EL (cell line): ENCODE data around the gene ASPM.
"Not testable (repeated sequence)": the region's sequence is repeated elsewhere in the genome, so short reads cannot be mapped to it uniquely, and the experiment has no call there.

Experiments used
- DNase-seq: peaks from one replicate; pipeline ENCODE4 v3.0.0-alpha.2; 2016

ASPM gene

GRCh38 chr1:197141575-197141974 is 4.9 kb downstream of the ASPM start:
- DNase-seq, result no peak

- DNase-seq, result peak; percentile 45
Measured at GRCh38 chr1:197140121-197140520, 6.3 kb downstream of the ASPM start.

DNA sequence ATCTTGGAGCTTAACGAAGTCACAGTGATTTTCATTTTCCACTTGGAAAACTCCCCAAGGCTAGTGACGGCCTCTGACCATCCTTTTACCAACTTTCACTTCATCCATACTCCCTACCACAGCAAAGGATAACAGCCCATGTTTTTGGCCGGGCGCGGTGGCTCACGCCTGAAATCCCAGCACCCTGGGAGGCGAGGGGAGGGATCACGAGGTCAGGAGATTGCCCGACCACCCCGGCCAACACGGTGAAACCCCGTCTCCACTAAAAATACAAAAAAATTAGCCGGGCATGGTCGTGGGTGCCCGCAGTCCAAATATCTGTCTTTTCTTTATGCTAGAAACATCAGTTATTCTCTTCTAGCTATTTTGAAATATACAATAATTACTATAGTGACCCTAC is 7.3 kb downstream of the ASPM start:
- DNase-seq, result no peak

DNA sequence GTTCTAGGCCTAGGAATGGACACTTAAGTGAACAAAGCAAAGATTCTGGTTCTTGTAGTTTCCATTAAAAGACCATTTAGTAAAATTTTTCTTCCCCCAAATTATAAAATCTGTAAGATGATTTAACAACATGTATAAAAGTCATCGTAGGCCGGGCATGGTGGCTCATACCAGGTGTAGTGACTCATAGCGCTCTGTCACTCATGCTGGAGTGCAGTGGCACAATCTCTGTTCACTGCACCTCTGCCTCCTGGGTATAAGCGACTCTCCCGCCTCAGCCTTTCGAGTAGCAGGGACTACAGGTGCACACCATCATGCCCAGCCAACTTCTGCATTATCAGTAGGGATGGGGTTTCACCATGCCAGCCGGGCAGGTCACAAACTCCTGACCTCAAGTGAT is 9.1 kb downstream of the ASPM start:
- DNase-seq, result no peak

- peak; percentile 76 for DNase-seq
Measured at GRCh38 chr1:197130677-197131304, 15.7 kb downstream of the ASPM start.

- DNase-seq, result no peak
Measured at GRCh38 chr1:197129698-197130097, 16.8 kb downstream of the ASPM start.

DNA sequence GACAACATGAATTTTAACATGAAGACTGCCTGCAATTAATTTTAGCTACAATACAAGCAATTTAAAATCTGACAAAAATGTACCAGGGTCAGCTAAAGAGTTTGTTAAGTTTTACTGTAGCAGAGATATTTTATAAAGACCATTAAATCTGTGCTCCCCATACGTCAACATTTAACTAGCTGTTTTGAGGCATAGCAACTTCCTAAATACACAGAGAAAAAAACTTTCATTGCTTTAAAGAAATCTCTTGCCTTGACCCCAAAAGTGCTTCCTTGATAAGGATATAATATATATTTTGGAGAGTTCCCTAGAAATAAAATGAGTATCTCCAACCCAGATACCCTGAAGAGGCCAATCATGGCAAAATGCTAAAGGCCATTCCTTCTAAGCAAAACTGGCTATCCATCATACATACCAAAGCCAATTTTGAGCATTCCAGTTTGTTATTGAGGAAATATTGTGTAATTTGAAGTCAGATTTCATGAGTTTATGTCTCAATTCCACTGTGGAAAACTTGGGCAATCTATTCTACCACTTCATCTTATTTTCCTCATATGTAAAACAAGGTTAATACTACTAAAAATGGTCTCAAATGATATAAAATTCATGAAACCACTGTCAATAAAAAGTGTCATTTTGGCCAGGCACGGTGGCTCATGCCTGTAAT is 19.1 kb downstream of the ASPM start:
- no peak for DNase-seq

DNA sequence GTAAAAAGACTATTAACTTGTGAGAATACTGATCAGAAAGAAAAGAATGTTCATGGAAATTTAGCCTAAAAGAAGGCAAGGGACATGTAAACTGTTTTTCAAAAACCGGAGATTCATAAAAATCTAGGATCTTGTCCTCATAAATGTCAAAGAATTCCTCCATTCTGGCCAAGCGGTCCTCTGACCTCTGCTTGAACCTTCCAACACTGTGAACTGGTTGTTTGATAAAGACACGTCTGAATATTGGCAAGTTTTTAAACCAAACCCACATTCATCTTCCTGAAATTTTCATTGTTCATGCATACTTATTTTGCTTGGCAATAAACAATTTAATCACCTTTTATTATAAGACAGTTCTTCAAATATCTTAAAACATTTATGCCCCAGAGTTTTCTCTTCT is 19.8 kb downstream of the ASPM start:
- no peak for DNase-seq

DNA sequence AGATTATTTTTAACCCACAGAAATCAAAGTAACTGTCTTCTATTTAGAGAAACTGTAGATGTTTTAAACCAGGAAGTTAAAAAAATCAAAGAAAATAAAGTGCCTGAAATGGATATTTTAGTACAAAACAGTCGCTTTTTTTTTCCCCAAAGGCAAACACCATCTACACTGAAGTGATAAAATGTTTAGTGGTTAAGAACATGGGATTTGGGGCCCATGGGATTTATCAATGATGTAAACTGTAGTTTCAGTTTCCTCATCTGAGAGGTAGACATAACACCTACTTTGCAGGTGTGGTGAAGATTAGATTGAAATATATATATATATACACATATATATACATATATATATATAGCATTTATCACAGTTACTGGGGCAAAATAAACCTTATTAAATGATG is 22.1 kb downstream of the ASPM start:
- no peak for DNase-seq

DNA sequence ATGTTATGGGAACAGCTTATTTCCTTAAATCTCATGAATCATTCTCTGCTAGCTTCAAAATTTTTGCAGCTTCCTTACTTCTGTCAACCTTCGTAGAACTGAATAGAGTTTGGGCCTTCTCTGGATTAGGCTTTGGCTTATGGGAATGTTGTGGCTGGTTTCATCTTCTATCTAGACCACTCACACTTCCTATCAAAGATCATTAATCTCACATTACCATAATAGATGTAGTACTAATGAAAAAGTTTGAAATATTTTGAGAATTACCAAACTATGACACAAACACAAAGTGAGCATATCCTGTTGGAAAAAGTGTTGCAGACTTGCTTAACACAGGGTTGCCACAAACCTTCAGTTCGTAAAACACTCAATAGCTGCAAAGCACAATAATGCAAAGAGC is 30.3 kb downstream of the ASPM start:
- DNase-seq, result no peak

DNA sequence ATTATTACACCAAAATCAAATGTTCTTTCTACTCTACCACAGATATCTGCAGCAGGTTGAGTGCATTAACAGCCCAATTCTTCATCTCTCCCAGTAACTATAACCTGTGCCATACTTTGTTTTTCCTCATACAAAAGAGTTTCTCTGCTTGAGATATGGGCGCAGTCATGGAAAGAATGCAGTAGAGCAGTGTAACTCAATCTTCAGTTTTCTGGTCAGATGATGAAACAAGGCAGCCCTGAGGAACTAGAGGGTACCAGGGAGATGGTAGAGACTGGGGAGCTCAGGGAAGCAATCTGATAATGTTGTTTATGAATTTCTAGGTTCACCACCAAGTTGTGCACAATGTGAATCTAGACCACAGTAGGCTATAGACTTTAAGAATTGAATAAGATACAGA is 39.6 kb downstream of the ASPM start:
- no peak for DNase-seq

GRCh38 chr1:197103300-197103699 is 43.2 kb downstream of the ASPM start:
- DNase-seq, result no peak

- DNase-seq, result no peak
Measured at GRCh38 chr1:197101978-197102377, 44.5 kb downstream of the ASPM start.

DNA sequence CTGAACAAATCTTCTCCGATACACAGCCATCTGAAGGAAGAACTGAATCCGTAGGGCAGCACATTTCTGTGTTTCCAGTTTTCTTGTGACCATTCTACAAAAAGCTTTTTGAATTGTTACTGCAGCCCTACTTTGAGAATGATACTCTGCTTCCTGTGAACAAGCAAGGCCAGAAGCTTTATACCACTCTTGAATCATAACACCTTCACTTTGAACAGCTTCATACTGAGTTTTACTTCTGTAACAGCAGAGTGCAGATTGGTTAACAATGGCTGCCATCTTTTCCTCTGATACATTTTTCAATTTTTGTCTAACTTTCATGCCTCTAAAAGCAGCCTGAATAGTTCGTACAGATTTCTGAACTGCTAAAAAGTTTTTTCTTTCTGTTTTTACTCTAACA is 45.8 kb downstream of the ASPM start:
- no peak for DNase-seq

GRCh38 chr1:197099444-197099843 is 47.0 kb downstream of the ASPM start:
- no peak for DNase-seq

DNA sequence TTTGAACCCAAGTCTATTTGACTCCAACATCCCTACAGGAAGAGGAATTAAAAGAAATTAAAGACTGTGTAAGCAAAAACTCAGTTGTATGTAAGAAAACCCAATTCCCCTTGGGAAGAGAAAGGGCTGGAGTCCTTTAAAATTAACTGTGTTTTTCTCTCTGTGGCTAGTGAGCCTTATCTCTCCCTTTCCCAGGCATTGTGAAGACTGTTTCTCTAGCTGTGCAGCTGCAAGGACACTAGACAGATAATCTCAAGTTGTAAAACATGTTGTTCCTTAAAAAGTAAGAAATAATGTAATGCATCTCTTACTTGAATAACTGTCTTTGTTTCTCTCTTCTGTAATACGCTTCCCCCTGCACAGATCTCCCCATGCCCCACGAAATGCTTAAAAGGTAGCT is 49.5 kb downstream of the ASPM start:
- DNase-seq, result not testable (repeated sequence)

DNA sequence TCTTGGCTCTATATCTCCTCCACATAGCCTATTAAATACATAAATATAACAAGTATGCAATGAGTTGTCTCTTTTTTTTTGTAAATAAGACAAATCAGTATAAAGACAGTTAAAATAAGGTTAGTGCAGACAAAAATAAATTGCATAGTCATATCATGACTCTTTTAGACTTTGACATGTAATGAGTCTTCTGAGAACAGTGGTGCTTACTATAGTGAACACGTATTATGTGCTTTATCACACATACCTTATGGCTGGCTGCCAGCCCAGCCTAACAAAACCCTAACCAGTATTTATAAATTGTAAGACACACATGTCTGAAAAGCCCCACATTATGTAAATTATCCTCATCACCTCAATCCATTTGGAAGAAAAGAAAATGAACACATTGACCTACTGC is 50.3 kb downstream of the ASPM start:
- DNase-seq, result no peak

GRCh38 chr1:197093226-197093885 is 53.1 kb downstream of the ASPM start:
- no peak for DNase-seq

DNA sequence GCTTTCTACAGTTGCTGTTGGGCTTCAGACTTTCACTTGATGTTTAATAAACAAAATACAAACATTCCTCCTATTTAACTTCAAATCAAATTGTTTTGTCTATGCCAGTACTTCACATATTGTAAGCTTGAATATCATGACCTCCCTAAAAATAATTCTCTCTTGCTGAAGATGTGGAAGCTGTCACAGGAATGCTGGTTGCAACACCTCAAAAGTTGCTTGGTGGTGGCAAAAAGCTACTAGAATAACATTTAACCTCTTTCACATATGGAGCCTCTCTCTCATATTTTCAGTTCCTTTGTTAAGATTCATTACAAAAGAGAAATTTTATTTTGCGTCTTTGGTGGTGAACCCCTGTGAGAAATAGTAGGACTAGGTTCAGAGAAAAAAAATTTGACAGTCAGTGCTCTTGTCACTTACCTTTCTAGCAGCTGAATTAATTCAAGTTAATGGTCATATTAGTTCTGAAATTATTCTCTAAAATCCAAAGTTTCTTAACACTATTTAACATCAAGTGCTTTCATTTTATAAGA is 53.9 kb downstream of the ASPM start:
- no peak for DNase-seq

- no peak for DNase-seq
Measured at GRCh38 chr1:197083474-197083873, 63.0 kb downstream of the ASPM start.

- no peak for DNase-seq
Measured at GRCh38 chr1:197081117-197081753, 65.2 kb downstream of the ASPM start.

GRCh38 chr1:197080323-197080722 is 66.1 kb downstream of the ASPM start:
- DNase-seq, result no peak

DNA sequence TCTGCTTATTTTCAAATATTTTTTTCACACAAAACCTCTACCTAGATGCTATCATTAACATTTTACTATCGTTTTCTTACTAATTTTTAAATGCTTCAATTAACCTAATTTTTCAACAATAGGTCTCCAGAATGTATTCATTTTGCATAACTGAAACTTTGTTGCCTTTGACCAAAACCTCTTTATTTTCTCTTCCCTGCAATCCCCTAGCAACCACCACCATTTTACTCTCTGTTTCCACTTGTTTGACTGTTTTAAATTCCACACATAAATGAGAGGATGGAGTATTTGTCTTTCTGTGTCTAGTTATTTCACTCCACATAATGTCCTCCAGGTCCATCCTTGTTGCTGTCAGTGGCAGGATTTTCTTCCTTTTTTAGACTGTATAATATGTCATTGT is 69.9 kb downstream of the ASPM start:
- no peak for DNase-seq

DNA sequence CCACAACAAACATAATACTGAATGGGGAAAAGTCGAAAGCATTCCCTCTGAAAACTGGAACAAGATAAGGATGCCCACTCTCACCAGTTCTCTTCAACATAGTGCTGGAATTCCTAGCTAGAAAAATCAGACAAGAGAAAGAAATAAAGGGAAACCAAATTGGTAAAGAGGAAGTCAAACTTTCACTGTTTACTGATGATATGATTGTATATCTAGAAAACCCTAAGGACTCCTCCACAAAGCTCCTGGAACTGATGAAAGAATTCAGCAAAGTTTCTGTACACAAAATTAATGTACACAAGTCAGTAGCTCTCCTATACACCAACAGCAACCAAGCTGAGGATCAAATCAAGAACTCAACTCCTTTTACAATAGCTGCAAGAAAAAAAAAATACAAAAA is 72.5 kb downstream of the ASPM start:
- no peak for DNase-seq
